MCF 10A (cell line): ENCODE measurements around the gene MED10. TPM values are rescaled to one million over a fixed set of nuclear protein-coding genes. Genes with fewer than 3 reads are reported as not detected.

Source experiments
- BruUV-seq: library from RNA; stranded (reverse); fragments of 400-500 nt; replicated peaks from 2 replicates; lab custom pipeline; 2021; lab: Mats Ljungman, UMichigan
- CTCF ChIA-PET: fragments of 300-600 bp; sonication (Branson Sonifier 250); formaldehyde crosslinking; extraction: SDS; loops from one replicate; lab custom pipeline; 2021; ENCODE audit warnings: antibody characterized with exemption, inconsistent platforms; lab: Yijun Ruan, JAX
- POLR2A ChIA-PET: fragments of 300-600, 350-650 bp; sonication (Branson Sonifier 250); formaldehyde crosslinking; extraction: SDS; loops from one replicate; lab custom pipeline; 2020; ENCODE audit warnings: antibody characterized with exemption, inconsistent platforms; lab: Yijun Ruan, JAX
- DNase-seq: peaks from one replicate; pipeline ENCODE4 v3.0.0-alpha.2; 2018; ENCODE audit not compliant: unreplicated experiment
- H3K27ac Mint-ChIP-seq: one replicate; pipeline ENCODE4 v1.8.0; 2022; ENCODE audit warnings: mild to moderate bottlenecking, low read depth, mixed read lengths; ENCODE audit not compliant: unreplicated experiment
- H3K27me3 Mint-ChIP-seq: one replicate; pipeline ENCODE4 v1.8.0; 2022; ENCODE audit warnings: mixed read lengths; ENCODE audit not compliant: insufficient read depth, unreplicated experiment
- H3K36me3 Mint-ChIP-seq: one replicate; pipeline ENCODE4 v1.8.0; 2022; ENCODE audit warnings: mild to moderate bottlenecking, moderate library complexity, mixed read lengths; ENCODE audit not compliant: insufficient read depth, unreplicated experiment
- H3K4me1 Mint-ChIP-seq: one replicate; pipeline ENCODE4 v1.8.0; 2022; ENCODE audit warnings: mixed read lengths; ENCODE audit not compliant: insufficient read depth, unreplicated experiment
- H3K4me3 Mint-ChIP-seq: one replicate; pipeline ENCODE4 v1.8.0; 2022; ENCODE audit warnings: mild to moderate bottlenecking, moderate library complexity, mixed read lengths; ENCODE audit not compliant: unreplicated experiment
- H3K9me3 Mint-ChIP-seq: one replicate; pipeline ENCODE4 v1.8.0; 2022; ENCODE audit warnings: mixed read lengths; ENCODE audit not compliant: unreplicated experiment
- CTCF ChIP-seq: fragments of 200-600 bp; IDR thresholded peaks from one replicate; pipeline ENCODE4 v1.8.0; 2022; ENCODE audit warnings: antibody characterized with exemption, mild to moderate bottlenecking; ENCODE audit not compliant: unreplicated experiment
- intact Hi-C: fragments of 100-400 bp; cut with micrococcal nuclease; formaldehyde crosslinking; loops from 2 replicates; pipeline ENCODE4 v1.14.1; 2022
- total RNA-seq: library from RNA; stranded (reverse); gene quantifications from 2 replicates; pipeline ENCODE4 v1.2.3, GENCODE V29; 2022

The MED10 gene
- total RNA-seq, 1 experiment from 2014 or later, result 85.1 TPM

GRCh38 chr5:6396836-6397535 is 18.6 kb upstream of the MED10 start:
- H3K4me1 Mint-ChIP-seq, result peaks cover 13% of the 10 kb centered on the region
- TF ChIP-seq CTCF, result no peak
- peaks cover 26% of the 10 kb centered on the region for H3K27me3 Mint-ChIP-seq
- H3K4me3 Mint-ChIP-seq, result no peak overlapping the region
- no peaks in the 10 kb centered on the region for H3K36me3 Mint-ChIP-seq
- no peak for DNase-seq
- no TSS peak for BruUV-seq
- CTCF ChIA-PET, result interaction anchor here (1.8 kb wide), 1 partner anchor 91 kb away, joined by 7 read pairs; no protein-coding TSS in a partner anchor
- no peak overlapping the region for H3K27ac Mint-ChIP-seq
- intact Hi-C loops, result no loop called here
- no peaks in the 10 kb centered on the region for H3K9me3 Mint-ChIP-seq
- POLR2A ChIA-PET, result no interaction called here

DNA sequence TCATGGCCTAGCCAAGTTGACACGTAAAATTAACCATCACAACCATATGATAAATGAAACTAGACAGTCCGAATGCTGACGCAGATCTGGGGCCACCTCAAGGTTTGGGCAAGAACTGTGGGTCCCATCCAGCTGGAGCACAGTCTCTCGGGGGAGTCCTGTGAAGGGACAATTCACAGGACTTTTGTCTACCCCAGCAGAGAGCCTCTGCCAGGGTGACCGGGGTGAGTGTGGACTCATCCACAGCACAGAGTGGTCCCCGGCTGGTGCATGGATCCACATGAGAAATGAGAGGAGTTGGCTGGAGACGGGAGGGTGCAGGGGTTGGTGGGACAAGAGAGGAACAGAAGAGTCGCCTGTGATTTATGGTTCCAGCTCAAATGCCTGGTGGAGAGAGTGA is 17.7 kb upstream of the MED10 start:
- no peaks in the 10 kb centered on the region for H3K9me3 Mint-ChIP-seq
- CTCF ChIA-PET, result no interaction called here
- H3K36me3 Mint-ChIP-seq, result no peaks in the 10 kb centered on the region
- no peak overlapping the region for H3K27ac Mint-ChIP-seq
- DNase-seq, result no peak
- no peak overlapping the region for H3K4me3 Mint-ChIP-seq
- H3K27me3 Mint-ChIP-seq, result peaks cover 35% of the 10 kb centered on the region
- POLR2A ChIA-PET, result interaction anchor here (0.5 kb wide), 1 partner anchor 190 kb away, joined by 3 read pairs; no protein-coding TSS in a partner anchor
- no peak for TF ChIP-seq CTCF
- BruUV-seq, result no TSS peak
- intact Hi-C loops, result no loop called here
- H3K4me1 Mint-ChIP-seq, result peaks cover 8% of the 10 kb centered on the region

DNA sequence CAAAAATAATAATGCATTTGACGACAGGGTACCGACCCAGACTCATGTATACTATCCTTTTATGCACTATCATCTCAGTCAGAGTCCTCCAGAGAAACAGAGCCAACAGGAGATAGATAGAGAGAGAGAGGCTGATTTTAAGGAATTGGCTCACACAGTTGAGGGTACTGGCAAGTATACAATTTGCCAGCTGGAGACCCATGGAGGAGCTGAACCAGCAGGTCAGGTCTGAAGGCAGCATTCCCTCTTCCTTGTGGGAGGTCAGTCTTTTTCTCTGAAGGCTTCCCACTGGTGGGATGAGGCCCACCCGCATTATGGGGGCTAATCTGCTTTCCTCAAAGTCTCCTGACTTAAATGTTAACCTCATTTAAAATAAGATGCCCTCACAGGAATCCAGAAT is 17.3 kb upstream of the MED10 start:
- H3K27ac Mint-ChIP-seq, result no peak overlapping the region
- no peak overlapping the region for H3K4me3 Mint-ChIP-seq
- DNase-seq, result no peak
- no TSS peak for BruUV-seq
- peaks cover 8% of the 10 kb centered on the region for H3K4me1 Mint-ChIP-seq
- H3K27me3 Mint-ChIP-seq, result peaks cover 39% of the 10 kb centered on the region
- no peaks in the 10 kb centered on the region for H3K9me3 Mint-ChIP-seq
- no peak for TF ChIP-seq CTCF
- peaks cover 3% of the 10 kb centered on the region for H3K36me3 Mint-ChIP-seq
- intact Hi-C loops, result no loop called here
- ChIA-PET CTCF (no interaction called here), POLR2A (interaction anchor here (0.5 kb wide), 1 partner anchor 189 kb away, joined by 3 read pairs; no protein-coding TSS in a partner anchor)

DNA sequence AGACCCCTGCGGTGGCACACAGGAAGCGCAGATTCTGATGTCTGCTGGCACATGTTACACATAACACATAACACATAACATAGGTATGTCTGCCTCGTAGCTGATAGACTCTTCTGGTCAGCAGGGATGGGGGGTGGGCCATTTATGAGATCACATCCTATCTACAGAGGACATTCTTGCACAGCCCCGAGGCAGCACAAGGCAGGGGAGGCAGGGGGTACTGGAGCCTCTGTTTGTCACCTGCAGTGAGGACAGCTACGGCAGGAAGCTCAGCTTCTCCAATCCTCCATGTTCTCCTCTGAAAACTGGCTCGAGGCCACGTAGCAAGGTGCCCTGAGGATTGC is 16.7 kb upstream of the MED10 start:
- H3K4me3 Mint-ChIP-seq, result no peak overlapping the region
- ChIA-PET CTCF (interaction anchor here (0.6 kb wide), 1 partner anchor 901 kb away, joined by 6 read pairs; no protein-coding TSS in a partner anchor), POLR2A (no interaction called here)
- H3K27me3 Mint-ChIP-seq, result peaks cover 45% of the 10 kb centered on the region
- peaks cover 5% of the 10 kb centered on the region for H3K4me1 Mint-ChIP-seq
- no peaks in the 10 kb centered on the region for H3K9me3 Mint-ChIP-seq
- H3K27ac Mint-ChIP-seq, result no peak overlapping the region
- H3K36me3 Mint-ChIP-seq, result peaks cover 5% of the 10 kb centered on the region
- no peak for DNase-seq
- BruUV-seq, result no TSS peak
- no peak for TF ChIP-seq CTCF
- intact Hi-C loops, result no loop called here
